HepG2 (cell line): ENCODE data around the gene HCRTR2. TPM values are rescaled to one million over a fixed set of nuclear protein-coding genes. Genes with fewer than 3 reads are reported as not detected.

Experiments
- ATAC-seq: fragments of 200-7000 bp; cut with Tn5 transposase; 3 replicates; pipeline ENCODE4 v1.9.1; 2020; ENCODE audit warnings: mild to moderate bottlenecking, moderate library complexity
- BruUV-seq: library from RNA; stranded (reverse); fragments of 400-500 nt; replicated peaks from 2 replicates; lab custom pipeline; 2021; lab: Mats Ljungman, UMichigan
- CTCF ChIA-PET: fragments of 300-600 bp; formaldehyde crosslinking; extraction: SDS; loops from one replicate; lab custom pipeline; 2021; ENCODE audit warnings: low total read pairs, inconsistent platforms, low intra/inter-chr PET ratio; lab: Yijun Ruan, JAX
- POLR2A ChIA-PET: fragments of 350-600 bp; sonication (Branson Sonifier 250); formaldehyde crosslinking; loops from one replicate; lab custom pipeline; 2020; ENCODE audit warnings: antibody characterized with exemption, inconsistent platforms; lab: Yijun Ruan, JAX
- DNase-seq: peaks from one replicate; pipeline ENCODE4 v3.0.0-alpha.2; 2015; ENCODE audit warnings: low spot score
- FAIRE-seq: peaks from 3 replicates; lab custom pipeline; 2011; peaks lifted over from hg19 to GRCh38; lab: Jason Lieb, UNC
- H2AFZ ChIP-seq: one replicate; pipeline ENCODE4 v1.6.1; 2011; ENCODE audit warnings: low read length, inconsistent platforms
- H3K27ac ChIP-seq: fragments of 300-600 bp; 3 replicates; pipeline ENCODE4 v1.8.0; 2011; ENCODE audit warnings: mixed run types, mild to moderate bottlenecking, mixed read lengths, low read length, inconsistent platforms; ENCODE audit not compliant: insufficient read depth; ENCODE audit errors: extremely low read length
- H3K27me3 ChIP-seq, 2 experiments: fragments of 200-600 bp in 1 of 2; 2 replicates in 1 of 2; 3 replicates in 1 of 2; pipeline versions ENCODE4 v1.6.0 to v1.8.0; 2011; ENCODE audit warnings: low read length in 2 of 2, mild to moderate bottlenecking in 2 of 2, moderate library complexity in 2 of 2, inconsistent platforms in 1 of 2; ENCODE audit not compliant: insufficient read depth in 2 of 2, control insufficient read depth in 1 of 2
- H3K36me3 ChIP-seq, 2 experiments: fragments of 200-600 bp in 1 of 2; replicated peaks in 1 of 2; 2 replicates in 1 of 2; 3 replicates in 1 of 2; pipeline versions ENCODE4 v1.5.1 to v1.8.0; 2011; ENCODE audit warnings: low read length in 2 of 2, inconsistent platforms in 1 of 2; ENCODE audit not compliant: insufficient read depth in 2 of 2, control insufficient read depth in 1 of 2
- H3K4me1 ChIP-seq: 2 replicates; pipeline ENCODE4 v1.5.1; 2012; ENCODE audit warnings: low read length, inconsistent platforms; ENCODE audit not compliant: insufficient read depth
- H3K4me2 ChIP-seq: 2 replicates; pipeline ENCODE4 v1.6.0; 2011; ENCODE audit warnings: low read depth, low read length, inconsistent platforms
- H3K4me3 ChIP-seq, 3 experiments: fragments of 200-600 bp in 1 of 3; sonication (generic), shearing (Covaris generic) in 1 of 3; replicated peaks in 1 of 3; 2 replicates each; pipeline ENCODE4 v1.5.1; 2011 to 2016; ENCODE audit warnings: low read length in 3 of 3, inconsistent platforms in 2 of 3, low read depth in 2 of 3, mild to moderate bottlenecking in 2 of 3, control low read depth in 1 of 3, mixed read lengths in 1 of 3; ENCODE audit not compliant: insufficient read depth in 1 of 3
- H3K79me2 ChIP-seq: one replicate; pipeline ENCODE4 v1.6.1; 2011; ENCODE audit warnings: low read length, inconsistent platforms; ENCODE audit not compliant: insufficient read depth
- H3K9ac ChIP-seq: 2 replicates; pipeline ENCODE4 v1.6.0; 2011; ENCODE audit warnings: mild to moderate bottlenecking, low read depth, low read length, inconsistent platforms; ENCODE audit not compliant: insufficient read depth
- H3K9me3 ChIP-seq: 2 replicates; pipeline ENCODE4 v1.5.1; 2012; ENCODE audit warnings: mild to moderate bottlenecking, low read length
- H4K20me1 ChIP-seq: 2 replicates; pipeline ENCODE4 v1.6.0; 2011; ENCODE audit warnings: inconsistent platforms, mild to moderate bottlenecking, low read length, moderate library complexity; ENCODE audit not compliant: insufficient read depth
- ELF3 ChIP-seq: IDR thresholded peaks from 2 replicates; pipeline ENCODE4 v1.6.1; 2016; ENCODE audit warnings: missing genetic modification reagents, missing compliant biosample characterization
- HMGXB3 ChIP-seq: sonication (generic); formaldehyde crosslinking; IDR thresholded peaks from 2 replicates; pipeline ENCODE4 v1.4.0; 2020; ENCODE audit warnings: missing genetic modification reagents, borderline replicate concordance
- LCORL ChIP-seq, 2 experiments: fragments of 450-650 bp in 1 of 2; sonication (generic) in 1 of 2; formaldehyde crosslinking in 1 of 2; IDR thresholded peaks; 2 replicates each; pipeline versions ENCODE4 v1.5.0 to v1.6.1; 2017 to 2020; ENCODE audit warnings: antibody characterized with exemption in 1 of 2, missing genetic modification reagents in 1 of 2
- SYNCRIP ChIP-seq: fragments of 200-400 bp; formaldehyde crosslinking; IDR thresholded peaks from 2 replicates; pipeline ENCODE4 v1.6.1; 2018; ENCODE audit warnings: mild to moderate bottlenecking, low read depth, low read length; ENCODE audit not compliant: insufficient read depth
- ZNF256 ChIP-seq: sonication (generic); formaldehyde crosslinking; conservative IDR thresholded peaks from 2 replicates; pipeline ENCODE4 v1.4.0; 2020; ENCODE audit warnings: missing genetic modification reagents
- ZNF577 ChIP-seq: sonication (generic); formaldehyde crosslinking; IDR thresholded peaks from 2 replicates; pipeline ENCODE4 v1.4.0; 2020; ENCODE audit warnings: mild to moderate bottlenecking, low read depth, missing genetic modification reagents, borderline replicate concordance
- WGBS: methylation state at CpG from one replicate; pipeline ENCODE4 v1.1.6; 2017; ENCODE audit warnings: low lambda C conversion rate; 5-methylcytosine and 5-hydroxymethylcytosine counted together
- in situ Hi-C: cut with HindIII; loops from 2 replicates; pipeline ENCODE4 v1.10.0; 2017; ENCODE audit warnings: low pct_unique_long_range_greater_than_20kb; ENCODE audit not compliant: extremely low pct_ligation_motif_present
- intact Hi-C: fragments of 100-400 bp; cut with micrococcal nuclease; formaldehyde crosslinking; loops from one replicate; pipeline ENCODE4 v1.10.0; 2022; ENCODE audit not compliant: unreplicated experiment
- polyA plus RNA-seq, 8 experiments: library from polyadenylated mRNA; depleted of rRNA in 3 of 8; stranded (reverse) in 7 of 8; unstranded in 1 of 8; fragments of >200 nt; fragmentation: Illumina TruSeq in 4 of 8; extraction: Trizol in 4 of 8; gene quantifications; 2 replicates each; pipeline versions ENCODE4 v1.2.1 to v1.2.3, GENCODE V29; 2011 to 2016; ENCODE audit warnings: low read depth in 4 of 8, missing spikeins in 1 of 8, mixed read lengths in 1 of 8; ENCODE audit not compliant: insufficient read depth in 1 of 8
- total RNA-seq, 5 experiments: library from RNA; depleted of rRNA; stranded (reverse); fragments of >200 nt; fragmentation: Illumina TruSeq; extraction: Trizol; gene quantifications; 2 replicates each; pipeline ENCODE4 v1.2.3, GENCODE V29; 2016; ENCODE audit warnings: low read depth in 1 of 5

HCRTR2 gene
- total and polyA plus RNA-seq, 2 of the 13 experiments (the other 11 are each of a cell fraction or from before 2014, with no cell fraction given): not detected

GRCh38 chr6:55290736-55291135 lies 116.4 kb downstream of the HCRTR2 start:
- Histone ChIP-seq H3K4me1 (no peaks in the 10 kb centered on the region), H4K20me1 (no peaks in the 10 kb centered on the region), H3K36me3 (no peaks in the 10 kb centered on the region), H3K4me3 (no peak overlapping the region), H3K27ac (no peak overlapping the region), H3K4me2 (no peak overlapping the region), H3K9ac (no peak overlapping the region), H2AFZ (no peak overlapping the region), H3K9me3 (no peaks in the 10 kb centered on the region), H3K79me2 (no peaks in the 10 kb centered on the region), H3K27me3 (no peaks in the 10 kb centered on the region)
- BruUV-seq: no TSS peak
- ATAC-seq (no peak), DNase-seq (no peak), FAIRE-seq (no peak)
- ChIA-PET POLR2A (no interaction called here), CTCF (no interaction called here)
- WGBS: 19% methylated on average over 2 of the region's 2 CpGs
- intact Hi-C loops: no loop called here
- in situ Hi-C loops: loop anchor here (25.0 kb wide), 2 partner anchors 672 to 997 kb away; no protein-coding TSS in a partner anchor
- TF ChIP-seq ZNF577 (no peak), HMGXB3 (CRISPR knock-in tag) (no peak), ZNF256 (CRISPR knock-in tag) (no peak), LCORL (IDR thresholded peaks at IDR 0.05) (no peak), LCORL (CRISPR knock-in tag; IDR thresholded peaks at IDR 0.05) (no peak), SYNCRIP (no peak), ELF3 (CRISPR knock-in tag) (no peak)
